Measurements from ENCODE around the gene OLFM1.

GRCh38 chr9:135117281-135117680 lies 29.8 kb downstream of the OLFM1 start:
- TF ChIP-seq TEAD4 (IDR thresholded peaks at IDR 0.05) (no peak), TAF1 (IDR thresholded peaks at IDR 0.05; ENCODE audit: low read depth) (no peak), TCF12 (IDR thresholded peaks at IDR 0.05; ENCODE audit: low read depth) (no peak), REST (IDR thresholded peaks at IDR 0.05; ENCODE audit: low read depth) (no peak), CREB1 (IDR thresholded peaks at IDR 0.05; ENCODE audit: low read depth) (no peak), MAX (IDR thresholded peaks at IDR 0.05) (no peak), EP300 (IDR thresholded peaks at IDR 0.05; ENCODE audit: borderline replicate concordance) (no peak), ZBTB7A (IDR thresholded peaks at IDR 0.05; ENCODE audit: low read depth) (no peak), CEBPB (IDR thresholded peaks at IDR 0.05) (no peak), NFIC (IDR thresholded peaks at IDR 0.05) (no peak), USF1 (IDR thresholded peaks at IDR 0.05) (no peak), YY1 (IDR thresholded peaks at IDR 0.05; ENCODE audit: low read depth) (no peak)

All from Ishikawa (cell line).